ENCODE data around the gene CRACDL.

GRCh38 chr2:98778151-98778550 lies 157.9 kb downstream of the CRACDL start:
- TF ChIP-seq EP300 (IDR thresholded peaks at IDR 0.05) (no peak), CTCF (IDR thresholded peaks at IDR 0.05) (no peak), POLR2A (IDR thresholded peaks at IDR 0.05) (no peak)
